ENCODE measurements around the gene TREM2.

The TREM2 gene

GRCh38 chr6:41175084-41175483 lies 12.2 kb upstream of the TREM2 start:
- TF ChIP-seq, protein P1, sequence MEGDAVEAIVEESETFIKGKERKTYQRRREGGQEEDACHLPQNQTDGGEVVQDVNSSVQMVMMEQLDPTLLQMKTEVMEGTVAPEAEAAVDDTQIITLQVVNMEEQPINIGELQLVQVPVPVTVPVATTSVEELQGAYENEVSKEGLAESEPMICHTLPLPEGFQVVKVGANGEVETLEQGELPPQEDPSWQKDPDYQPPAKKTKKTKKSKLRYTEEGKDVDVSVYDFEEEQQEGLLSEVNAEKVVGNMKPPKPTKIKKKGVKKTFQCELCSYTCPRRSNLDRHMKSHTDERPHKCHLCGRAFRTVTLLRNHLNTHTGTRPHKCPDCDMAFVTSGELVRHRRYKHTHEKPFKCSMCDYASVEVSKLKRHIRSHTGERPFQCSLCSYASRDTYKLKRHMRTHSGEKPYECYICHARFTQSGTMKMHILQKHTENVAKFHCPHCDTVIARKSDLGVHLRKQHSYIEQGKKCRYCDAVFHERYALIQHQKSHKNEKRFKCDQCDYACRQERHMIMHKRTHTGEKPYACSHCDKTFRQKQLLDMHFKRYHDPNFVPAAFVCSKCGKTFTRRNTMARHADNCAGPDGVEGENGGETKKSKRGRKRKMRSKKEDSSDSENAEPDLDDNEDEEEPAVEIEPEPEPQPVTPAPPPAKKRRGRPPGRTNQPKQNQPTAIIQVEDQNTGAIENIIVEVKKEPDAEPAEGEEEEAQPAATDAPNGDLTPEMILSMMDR (IDR thresholded peaks at IDR 0.05; ENCODE audit: insufficient read depth, low read depth, low read length, missing control alignments) = no peak
- H3K4me3 ChIP-seq (ENCODE audit: low read length) = no peak overlapping the region
- DNase-seq (ENCODE audit: low read depth) = no peak

GRCh38 chr6:41174610-41175009 lies 11.7 kb upstream of the TREM2 start:
- DNase-seq (ENCODE audit: low read depth) = no peak
- H3K4me3 ChIP-seq (ENCODE audit: low read length) = no peak overlapping the region
- TF ChIP-seq, protein P1 (IDR thresholded peaks at IDR 0.05; ENCODE audit: insufficient read depth, low read depth, low read length, missing control alignments) = no peak

GRCh38 chr6:41171908-41172307 lies 9.0 kb upstream of the TREM2 start:
- DNase-seq (ENCODE audit: low read depth) = no peak
- TF ChIP-seq, protein P1 (IDR thresholded peaks at IDR 0.05; ENCODE audit: insufficient read depth, low read depth, low read length, missing control alignments) = no peak
- no peak overlapping the region for H3K4me3 ChIP-seq (ENCODE audit: low read length)

DNA sequence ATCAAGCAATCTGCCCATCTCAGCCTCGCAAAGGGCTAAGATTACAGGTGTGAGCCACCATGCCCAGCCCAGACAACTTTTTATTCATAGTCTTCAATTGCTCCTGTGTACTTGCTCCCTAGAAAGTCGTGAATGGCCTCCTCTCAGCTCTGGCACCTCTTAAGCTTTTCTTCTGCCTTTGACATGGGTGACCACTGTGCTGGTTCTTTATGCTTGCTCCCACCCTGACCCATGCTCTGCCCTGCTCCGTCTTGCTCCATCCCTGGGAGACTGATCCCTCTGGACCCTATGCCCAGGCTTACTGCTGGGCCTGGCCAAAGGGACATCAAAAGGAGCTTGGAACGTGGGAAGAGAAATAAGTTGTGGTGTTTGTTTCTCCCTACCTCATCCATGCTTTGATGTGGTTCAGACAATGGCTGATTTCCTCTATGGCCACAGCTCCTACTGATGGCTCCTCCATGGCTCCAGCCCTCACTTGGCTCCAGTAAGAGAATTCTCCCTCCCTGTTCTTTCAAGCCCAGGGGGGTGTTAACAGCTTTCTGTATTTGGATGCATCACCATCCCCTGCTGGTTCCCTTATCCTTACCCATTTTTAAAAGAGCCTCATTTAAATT lies 7.7 kb upstream of the TREM2 start:
- TF ChIP-seq, protein P1 (IDR thresholded peaks at IDR 0.05; ENCODE audit: insufficient read depth, low read depth, low read length, missing control alignments) = no peak
- H3K4me3 ChIP-seq (ENCODE audit: low read length) = no peak overlapping the region
- no peak for DNase-seq (ENCODE audit: low read depth)

DNA sequence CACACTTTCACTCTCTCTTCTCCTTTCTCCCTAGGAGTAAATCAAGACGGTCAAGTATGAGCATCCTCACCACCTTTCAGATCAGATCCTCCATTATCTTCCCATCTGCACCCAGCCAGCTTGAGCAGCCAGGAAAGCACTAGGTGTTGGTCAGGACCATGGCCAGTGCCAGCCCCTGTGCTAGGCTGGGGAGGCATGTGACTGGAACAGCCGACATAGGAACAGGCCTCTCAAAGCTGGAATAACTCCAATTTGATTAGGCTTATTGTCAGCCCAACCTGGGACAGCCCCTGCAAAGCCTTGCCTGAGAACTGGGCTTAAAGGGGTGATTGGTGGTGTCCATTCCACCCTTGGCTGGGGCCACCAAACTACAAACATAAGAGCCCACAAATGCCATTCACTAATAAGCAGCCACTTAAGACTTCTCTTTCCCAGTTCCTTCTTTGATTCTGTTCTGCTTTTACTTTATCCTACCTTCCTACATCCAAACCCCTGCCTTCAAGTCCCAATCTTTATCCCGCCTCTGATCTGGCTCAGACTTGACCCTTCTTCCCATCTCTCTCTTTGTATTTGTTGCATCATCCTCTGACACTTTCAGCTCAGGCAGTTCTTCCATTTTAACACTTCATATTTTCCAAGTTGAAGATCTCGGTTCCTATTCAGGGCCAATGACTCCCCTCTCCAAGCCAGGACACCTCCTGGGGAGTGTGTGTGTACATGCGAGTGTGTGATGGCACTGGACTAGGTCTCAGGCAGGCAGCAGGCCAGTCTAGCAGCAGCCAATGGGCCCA lies 4.5 kb upstream of the TREM2 start:
- no peak overlapping the region for H3K4me3 ChIP-seq (ENCODE audit: low read length)
- peak; percentile 61 for DNase-seq (ENCODE audit: low read depth)
- TF ChIP-seq, protein P1 (IDR thresholded peaks at IDR 0.05; ENCODE audit: insufficient read depth, low read depth, low read length, missing control alignments) = no peak

- no peak for DNase-seq (ENCODE audit: low read depth)
- TF ChIP-seq, protein P1 (IDR thresholded peaks at IDR 0.05; ENCODE audit: insufficient read depth, low read depth, low read length, missing control alignments) = no peak
These were observed 1.7 kb upstream of the TREM2 start for GRCh38 chr6:41164551-41165120.

More at GRCh38 chr6:41164551-41165120, 1.7 kb upstream of the TREM2 start:
- no peak overlapping the region for H3K4me3 ChIP-seq (ENCODE audit: low read length)

Data from epithelial cell of esophagus (primary cell).